Fibroblast of villous mesenchyme (primary cell): ENCODE results near the gene CACNA1C. TPM values are rescaled to one million over a fixed set of nuclear protein-coding genes. Genes with fewer than 3 reads are reported as not detected.

Experiments used
- DNase-seq: peaks from one replicate; pipeline ENCODE4 v3.0.0-alpha.2; 2010; ENCODE audit warnings: low read depth
- H3K4me3 ChIP-seq: 2 replicates; pipeline ENCODE4 v1.5.1; 2011; ENCODE audit warnings: low read depth, mild to moderate bottlenecking, low read length
- CTCF ChIP-seq: IDR thresholded peaks from 2 replicates; pipeline ENCODE4 v1.5.1; 2012; ENCODE audit warnings: low read depth, mild to moderate bottlenecking, low read length; ENCODE audit not compliant: insufficient read depth
- total RNA-seq: library from RNA; depleted of rRNA; stranded (reverse); fragments of >200 nt; gene quantifications from 2 replicates; pipeline ENCODE4 v1.2.3, GENCODE V29; 2012

The CACNA1C gene
- total RNA-seq, 1 donor: 11.7 TPM

DNA sequence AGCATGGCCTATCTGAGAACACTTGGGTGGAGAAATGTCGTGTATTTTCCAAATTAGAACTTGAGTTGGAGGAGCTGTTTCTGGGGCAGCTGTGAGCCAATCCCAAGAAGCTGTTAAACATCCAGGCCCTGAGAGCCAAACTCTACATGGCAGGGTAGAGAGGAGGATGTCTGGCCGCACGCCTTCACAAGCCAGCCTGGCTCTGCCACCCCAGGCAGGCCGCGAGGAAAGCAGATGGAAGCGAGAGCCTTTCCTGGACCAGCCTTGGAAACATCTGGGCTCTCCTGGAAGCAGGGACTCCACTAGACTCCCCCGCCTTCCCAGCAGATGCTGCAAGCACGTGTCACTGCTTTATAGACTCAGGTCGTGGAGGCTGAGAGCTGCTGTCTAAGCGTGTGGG lies 429.2 kb downstream of the CACNA1C start:
- TF ChIP-seq CTCF: no peak
- no peak overlapping the region for H3K4me3 ChIP-seq
- no peak for DNase-seq

GRCh38 chr12:2482938-2483660 lies 430.3 kb downstream of the CACNA1C start:
- no peak for DNase-seq
- TF ChIP-seq CTCF: no peak
- no peak overlapping the region for H3K4me3 ChIP-seq

DNA sequence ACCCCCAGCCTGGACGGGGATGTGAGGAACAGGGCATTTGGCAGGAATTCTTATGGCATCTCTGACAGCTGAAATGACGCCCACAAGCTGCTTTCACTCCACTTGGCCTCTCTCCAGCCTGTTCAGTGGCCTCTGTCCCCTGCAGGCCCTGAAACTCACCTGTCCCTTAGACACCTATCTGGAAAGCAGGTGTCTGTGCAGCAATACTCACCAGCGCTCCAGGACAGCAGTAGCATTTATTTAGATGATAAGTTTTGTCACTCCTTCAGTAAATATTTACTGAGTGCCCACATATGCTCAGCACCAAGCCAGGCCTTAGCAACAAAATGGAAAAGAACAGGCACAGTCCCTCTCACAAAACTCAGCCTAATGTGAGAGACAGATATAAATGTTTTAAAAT lies 430.9 kb downstream of the CACNA1C start:
- no peak for DNase-seq
- TF ChIP-seq CTCF: no peak
- no peak overlapping the region for H3K4me3 ChIP-seq

GRCh38 chr12:2484141-2484776 lies 431.5 kb downstream of the CACNA1C start:
- no peak for TF ChIP-seq CTCF
- no peak overlapping the region for H3K4me3 ChIP-seq

DNA sequence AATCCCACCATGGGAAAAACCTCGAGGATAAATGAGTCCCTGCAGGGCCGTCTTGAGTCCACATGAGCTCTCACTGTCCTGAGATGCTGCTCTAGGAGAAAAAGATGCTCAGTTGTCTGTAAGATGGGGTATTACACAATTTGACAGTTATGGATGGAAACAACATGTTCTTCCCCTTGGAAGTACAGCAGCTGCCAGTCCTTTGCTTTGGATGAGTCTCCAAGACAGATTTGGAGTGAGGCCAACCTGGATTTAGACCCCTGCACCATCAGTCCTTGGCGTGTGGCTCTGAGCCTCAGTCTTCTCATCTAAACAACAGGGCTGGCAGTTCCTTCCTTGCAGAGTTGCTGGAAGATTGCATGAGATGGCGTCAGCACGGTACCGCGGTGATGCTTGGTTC lies 432.9 kb downstream of the CACNA1C start:
- DNase-seq: no peak
- no peak for TF ChIP-seq CTCF
- H3K4me3 ChIP-seq: no peak overlapping the region

More at GRCh38 chr12:2484141-2484776, 431.5 kb downstream of the CACNA1C start:
- no peak for DNase-seq

GRCh38 chr12:2486796-2487195 lies 434.0 kb downstream of the CACNA1C start:
- no peak overlapping the region for H3K4me3 ChIP-seq
- DNase-seq: no peak
- no peak for TF ChIP-seq CTCF

DNA sequence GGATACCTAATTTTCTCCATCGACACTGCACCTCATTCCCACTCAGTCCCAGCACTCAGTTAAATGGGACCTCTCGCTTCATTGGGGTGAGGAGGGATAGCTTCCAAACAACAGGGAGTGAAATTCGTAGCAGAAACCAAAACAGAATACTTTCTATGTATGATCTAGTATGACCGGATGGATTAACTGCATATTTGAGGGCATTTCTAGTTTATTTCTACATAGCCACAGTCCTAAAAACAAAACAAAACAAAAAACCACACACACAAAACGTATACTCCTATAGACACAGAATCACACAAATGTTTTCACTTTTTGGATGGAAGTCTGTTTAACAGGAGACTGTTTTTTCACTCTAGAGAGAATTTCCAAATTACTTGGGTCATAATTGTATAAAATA lies 434.5 kb downstream of the CACNA1C start:
- peak; percentile 16 for DNase-seq
- no peak for TF ChIP-seq CTCF
- H3K4me3 ChIP-seq: no peak overlapping the region
